HG03139 (cell line): ENCODE data around the gene KCP.

Experiments used
- ATAC-seq: cut with Tn5 transposase; IDR thresholded peaks from one replicate; pipeline ENCODE4 v1.9.1; 2021; ENCODE audit not compliant: unreplicated experiment

The KCP gene

DNA sequence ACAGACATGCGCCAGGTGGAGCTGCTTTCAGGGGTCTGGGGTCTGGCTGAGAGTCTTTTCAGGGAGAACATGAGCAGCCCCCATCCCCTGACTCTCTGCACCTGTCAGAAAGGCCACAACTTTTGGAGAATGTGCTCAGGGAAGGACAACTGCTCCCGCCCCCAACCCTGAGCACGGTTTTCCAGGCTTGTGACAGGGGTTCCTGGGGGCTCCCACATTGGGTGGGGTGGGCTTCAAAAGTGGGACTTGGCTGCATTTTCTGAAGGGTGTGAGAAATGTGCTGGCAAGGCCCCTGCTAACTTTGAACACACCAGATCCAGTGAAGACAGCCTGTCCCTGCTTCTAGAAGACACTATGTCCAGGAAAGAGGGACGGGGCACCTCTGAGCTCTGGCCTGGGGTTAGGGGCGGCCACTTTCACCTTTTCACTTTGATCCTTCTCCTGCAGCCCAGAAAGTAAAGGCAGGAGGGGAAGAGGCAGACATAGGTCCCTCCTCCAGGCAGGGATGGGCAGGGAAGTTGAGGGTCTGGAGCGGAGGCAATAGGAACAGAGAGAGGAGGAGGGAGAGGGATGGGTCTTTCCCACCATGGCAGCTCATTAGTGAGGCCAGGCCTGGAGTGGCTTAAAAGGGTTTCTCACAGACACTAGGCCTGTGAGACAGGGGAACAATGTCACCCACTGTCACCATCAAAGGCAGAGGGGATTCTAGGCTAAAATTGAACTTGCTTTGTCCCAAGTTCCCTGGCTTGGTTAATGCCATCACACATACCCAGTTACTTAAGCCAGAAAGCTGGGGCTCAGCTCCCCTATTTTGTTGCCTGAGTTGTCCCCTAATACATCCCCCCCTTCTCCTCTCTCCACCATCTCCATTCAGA is 1.5 kb downstream of the KCP start:
- no peak for ATAC-seq

DNA sequence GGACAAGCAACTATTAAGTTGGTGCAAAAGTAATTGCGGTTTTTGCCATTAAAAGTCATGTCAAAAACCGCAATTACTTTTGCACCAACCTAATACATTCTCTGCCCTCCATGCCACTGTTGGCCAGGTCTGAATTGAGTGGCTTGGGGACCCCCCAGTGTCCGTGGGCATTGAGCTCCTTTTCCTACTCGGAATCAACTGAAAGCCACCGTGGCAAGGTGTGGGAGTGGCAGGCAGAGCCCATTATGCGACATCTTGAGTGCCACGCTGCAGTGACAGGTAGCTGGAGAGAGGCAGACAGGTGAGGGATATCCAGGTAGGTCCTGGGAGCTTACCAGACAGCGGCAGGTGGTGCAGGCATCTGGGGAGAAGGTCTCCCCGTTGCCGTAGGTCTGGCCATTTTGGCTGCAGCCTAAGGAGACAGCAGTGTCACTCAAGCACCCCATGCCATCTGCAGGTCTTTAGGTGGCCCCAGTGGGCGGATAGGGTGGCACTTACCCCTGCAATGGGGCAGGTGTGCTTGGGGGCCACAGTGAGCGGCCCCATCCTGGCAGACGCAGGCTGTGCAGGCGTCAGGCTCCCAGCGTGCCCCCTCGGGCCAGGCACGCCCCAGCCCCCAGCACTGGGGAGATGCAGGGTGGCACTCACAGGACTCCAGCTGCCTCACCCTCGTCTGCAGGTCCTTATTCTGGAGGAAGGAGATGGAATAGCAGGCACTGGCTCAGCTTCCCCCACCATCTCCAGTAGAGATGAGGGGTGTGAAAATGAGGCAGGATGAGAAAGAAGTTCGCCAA is 3.5 kb downstream of the KCP start:
- ATAC-seq = no peak

DNA sequence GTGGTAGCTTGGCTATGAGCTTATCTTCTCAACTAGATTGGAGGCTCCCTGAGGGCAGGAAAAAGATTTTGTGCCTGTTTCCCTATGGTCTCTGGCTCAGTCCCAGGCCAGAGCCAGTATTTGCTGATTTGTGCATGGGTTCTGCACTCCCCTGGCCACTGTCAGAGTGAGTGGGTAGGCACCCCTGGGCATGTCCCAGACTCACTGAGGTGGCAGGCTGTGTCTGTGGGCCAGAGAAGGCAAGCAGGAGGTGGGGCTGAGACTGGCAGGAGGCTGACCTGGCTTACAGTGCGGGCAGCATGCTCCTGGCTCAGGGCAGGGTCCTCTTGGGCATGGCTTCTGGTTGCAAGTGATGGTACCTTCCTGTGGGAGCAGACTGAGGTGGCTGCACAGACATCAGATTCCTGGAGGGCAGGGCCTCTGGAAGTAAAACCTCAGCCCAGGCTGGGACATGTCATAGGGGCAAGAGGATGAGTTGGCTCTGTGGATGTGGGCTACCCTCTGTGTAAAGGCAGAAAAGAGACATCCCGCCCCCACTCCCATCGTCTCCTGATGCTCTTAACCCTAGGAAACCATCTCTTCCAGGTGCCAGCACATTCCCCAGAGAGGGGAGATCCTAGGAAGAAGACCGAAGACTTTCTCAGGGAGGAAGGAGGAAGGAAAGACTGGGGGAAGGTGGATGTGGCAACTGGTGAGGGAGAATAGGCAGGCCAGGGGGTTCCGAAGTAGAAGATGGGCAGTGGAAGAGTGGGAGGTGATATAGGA is 4.3 kb downstream of the KCP start:
- no peak for ATAC-seq

DNA sequence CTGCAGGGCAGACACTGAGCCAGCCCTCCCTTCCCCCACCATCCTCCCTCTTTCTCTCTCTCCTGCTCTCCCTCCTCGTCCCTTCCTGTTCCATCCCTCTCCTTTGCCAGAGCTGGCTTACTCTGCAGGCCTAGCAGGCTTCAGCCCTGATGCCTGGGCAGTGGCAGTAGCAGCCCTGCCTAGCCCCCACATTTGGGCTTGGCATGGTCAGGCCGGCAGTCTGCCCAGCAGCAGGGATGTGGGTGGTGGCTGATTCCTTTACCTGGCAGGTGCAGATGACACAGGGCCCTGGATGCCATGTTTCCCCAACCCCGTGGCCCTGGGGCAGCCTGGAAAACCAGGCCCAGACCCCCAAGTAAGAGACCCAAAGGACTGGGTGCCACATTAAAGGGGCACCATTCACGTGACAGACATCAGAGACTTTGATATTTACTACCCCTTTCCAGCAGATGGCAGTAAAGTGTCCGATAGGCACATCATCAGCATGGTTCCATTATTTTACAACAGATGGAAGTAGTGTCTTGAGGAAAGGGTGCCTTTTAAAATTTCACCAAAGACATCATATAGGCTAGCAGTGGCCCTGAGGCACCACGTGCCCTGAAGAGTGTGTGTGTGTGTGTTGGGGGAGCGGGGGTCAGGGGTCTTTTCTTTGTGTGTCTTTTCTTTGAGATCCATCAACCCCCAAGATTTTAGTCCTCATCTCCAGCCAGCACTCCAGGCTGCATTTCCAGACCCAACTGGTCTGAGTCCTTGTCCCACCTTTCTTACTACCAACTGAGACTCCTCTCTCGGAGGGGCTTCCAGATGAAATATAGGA is 5.9 kb downstream of the KCP start:
- ATAC-seq = no peak

DNA sequence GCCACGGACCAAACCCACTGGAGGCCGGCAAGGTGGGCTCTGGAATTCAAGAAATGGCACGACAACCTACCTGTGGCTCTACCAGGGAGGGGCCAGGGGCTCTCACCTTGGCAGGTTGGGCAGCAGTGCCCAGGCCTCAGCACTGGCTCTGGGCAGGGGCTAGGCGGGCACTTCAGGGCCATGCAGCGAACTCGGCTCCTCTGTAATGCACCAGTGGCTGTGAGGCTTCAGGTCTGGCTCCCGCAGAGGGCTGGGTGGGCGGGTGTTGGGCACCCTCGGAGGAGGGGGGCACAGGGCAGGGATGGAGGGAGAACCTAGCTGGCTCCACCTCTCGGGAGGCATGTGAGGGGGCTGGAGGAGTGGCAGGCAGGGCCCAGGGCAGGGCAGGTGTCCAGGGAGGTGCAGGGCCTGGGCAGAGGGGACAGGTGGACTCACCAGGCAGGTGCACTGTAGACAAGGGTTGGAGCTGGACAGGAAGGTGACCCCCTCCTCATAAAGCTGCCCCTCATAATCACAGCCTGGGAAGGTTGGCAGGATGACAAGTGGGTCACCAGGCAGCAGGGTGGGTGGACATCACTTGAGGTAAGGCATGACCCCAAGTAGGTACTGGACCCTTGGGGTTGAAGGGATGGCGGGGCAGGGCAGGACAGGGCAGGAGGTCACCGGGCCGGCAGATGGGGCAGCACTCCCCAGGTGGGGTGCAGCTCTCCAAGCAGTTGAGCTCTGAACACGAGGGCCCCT is 6.7 kb downstream of the KCP start:
- no peak for ATAC-seq

DNA sequence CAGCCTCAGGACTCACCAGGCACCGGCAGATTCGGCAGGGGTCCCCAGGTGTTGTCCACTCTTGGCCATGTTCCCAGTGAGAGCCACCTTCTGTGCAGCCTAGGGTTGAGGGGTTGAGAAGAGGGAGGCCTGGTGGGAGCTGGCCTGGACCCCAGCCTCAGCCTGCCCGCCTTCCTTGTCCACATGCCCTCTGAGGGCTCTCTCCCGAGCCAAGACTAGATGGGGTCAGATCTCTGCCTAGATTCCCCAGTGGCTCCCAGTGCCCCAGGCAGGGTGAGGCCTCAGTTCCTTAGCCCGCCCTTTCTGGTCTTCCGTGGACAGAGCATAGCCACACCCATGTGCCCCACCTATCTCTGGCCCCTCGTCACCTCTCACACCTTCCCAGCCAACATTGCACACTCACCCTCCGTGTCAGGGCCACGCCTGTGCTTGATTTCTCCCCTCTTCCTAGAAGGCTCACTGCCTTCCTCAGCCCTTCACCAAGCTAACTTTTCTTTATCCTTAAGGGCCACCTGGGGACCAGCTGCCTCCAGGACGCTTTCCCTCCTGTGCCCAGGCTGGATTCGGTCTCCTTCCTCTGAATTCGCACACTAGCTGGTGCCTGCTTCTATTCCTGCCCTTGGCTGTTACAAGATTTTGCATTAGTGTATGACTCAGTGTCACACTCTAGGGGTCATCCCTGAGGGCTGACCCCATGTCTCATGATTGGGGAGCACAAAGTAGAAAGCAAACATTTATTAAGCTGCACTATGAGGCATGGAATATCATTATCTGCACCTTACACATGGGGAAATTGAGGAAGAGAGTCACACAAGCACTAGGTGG is 7.5 kb downstream of the KCP start:
- no peak for ATAC-seq

DNA sequence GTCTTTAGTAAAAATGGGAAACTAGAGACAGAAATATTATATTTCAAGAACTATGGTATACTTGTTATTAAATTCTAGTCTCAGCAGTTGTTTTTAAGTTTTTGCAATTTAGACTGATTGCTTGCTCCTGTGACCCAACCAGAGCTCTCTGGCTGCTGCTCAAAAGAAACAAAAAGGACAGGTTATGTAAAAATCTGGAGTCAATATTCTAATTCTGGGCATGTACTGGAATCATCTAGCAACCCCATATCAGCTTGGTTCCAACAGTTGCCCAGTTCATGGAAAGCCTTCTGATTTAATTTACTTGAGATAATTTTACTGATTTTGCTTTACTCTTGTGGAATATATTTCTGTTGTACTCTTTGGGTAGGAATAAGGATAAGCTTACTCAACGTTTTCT is 10.3 kb downstream of the KCP start:
- ATAC-seq = no peak

DNA sequence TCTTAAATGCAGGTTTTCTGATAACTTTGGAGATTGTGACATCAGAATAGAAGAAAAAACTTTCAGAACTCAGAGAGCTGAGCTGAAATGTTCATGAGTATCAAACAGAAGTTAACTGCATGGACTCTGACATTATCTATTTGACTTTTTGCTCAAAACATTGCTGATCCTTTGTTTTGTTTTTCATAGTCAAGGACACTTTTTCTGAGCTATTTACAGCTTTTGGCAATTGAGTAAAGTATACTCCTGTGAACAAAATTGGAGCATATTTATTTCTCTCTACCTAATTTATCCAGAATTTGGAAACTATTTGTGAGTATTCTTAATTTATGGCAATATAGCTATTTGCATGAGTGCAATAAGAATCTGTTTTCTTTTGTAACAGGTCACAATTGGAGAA is 11.1 kb downstream of the KCP start:
- no peak for ATAC-seq

DNA sequence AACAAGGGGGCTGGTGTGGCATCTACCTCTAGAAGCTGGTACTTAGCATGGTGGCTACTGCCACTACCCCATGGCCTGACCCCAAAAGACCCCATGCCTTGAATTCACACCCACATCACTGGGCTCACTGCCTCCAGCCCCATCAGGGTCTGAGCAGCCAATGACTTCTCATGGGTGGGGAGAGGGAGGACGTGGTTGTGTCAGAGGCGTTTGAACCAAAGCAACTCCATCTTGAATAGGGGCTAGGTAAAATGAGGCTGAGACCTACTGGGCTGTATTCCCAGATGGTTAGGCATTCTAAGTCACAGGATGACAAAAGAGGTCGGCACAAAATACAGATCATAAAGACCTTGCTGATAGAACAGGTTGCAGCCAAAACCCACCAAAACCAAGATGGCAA is 15.2 kb downstream of the KCP start:
- no peak for ATAC-seq

DNA sequence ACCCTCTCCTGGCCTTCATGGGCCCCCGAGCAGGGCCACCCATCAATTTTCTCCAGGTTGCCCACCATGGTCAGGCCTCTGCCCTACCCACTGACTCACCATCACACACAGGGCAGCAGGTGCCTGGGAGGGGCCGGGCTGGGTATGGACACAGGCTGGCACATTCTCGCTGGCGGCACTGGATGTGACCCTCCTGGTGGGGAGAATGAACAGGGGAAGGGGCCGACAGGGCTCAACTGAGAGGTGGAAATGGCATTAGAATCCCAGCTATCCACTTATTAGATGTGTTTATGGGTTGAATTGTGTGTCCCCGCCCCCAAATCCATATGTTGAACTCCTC is 16.4 kb downstream of the KCP start:
- ATAC-seq = no peak

DNA sequence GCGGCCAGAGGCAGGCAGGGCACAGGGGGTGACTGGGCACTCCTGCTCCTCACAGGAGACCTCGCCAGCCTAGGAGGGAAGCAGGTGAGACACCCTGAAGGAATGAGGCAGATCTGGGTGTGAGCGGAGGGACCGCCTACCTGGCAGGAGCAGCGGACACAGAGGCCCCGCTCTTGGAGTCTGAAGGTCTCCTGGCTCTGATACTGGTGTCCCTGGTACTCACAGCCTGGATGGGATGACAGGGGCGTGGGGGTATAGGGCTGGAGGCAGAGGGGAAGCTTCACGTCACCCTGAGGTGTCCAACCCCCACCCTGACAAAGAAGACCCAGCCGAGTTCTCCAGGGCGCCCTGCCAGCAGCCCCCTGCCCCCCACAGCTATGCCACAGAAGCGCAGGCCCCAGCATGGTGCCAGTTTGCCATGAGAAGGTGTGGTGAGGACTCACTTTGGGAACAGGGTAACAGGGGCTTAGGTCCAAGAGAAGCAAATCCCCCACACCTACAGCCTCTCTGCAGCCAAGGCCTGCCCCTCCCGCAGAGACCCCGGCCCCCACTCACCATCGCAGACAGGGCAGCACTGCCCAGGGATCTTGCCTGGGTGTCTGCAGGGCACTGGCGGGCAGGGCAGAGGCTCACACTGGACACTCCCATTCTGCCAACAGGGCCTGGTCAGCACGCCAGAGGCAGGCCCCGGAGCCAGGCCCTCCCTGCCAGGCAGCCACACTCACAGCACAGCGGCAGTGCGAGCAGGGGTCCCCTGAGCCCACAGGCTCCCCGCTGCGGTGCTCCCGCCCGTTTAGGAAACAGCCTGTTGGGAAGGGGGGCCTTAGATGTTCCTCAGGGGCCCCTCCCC is 17.0 kb downstream of the KCP start:
- ATAC-seq = no peak

DNA sequence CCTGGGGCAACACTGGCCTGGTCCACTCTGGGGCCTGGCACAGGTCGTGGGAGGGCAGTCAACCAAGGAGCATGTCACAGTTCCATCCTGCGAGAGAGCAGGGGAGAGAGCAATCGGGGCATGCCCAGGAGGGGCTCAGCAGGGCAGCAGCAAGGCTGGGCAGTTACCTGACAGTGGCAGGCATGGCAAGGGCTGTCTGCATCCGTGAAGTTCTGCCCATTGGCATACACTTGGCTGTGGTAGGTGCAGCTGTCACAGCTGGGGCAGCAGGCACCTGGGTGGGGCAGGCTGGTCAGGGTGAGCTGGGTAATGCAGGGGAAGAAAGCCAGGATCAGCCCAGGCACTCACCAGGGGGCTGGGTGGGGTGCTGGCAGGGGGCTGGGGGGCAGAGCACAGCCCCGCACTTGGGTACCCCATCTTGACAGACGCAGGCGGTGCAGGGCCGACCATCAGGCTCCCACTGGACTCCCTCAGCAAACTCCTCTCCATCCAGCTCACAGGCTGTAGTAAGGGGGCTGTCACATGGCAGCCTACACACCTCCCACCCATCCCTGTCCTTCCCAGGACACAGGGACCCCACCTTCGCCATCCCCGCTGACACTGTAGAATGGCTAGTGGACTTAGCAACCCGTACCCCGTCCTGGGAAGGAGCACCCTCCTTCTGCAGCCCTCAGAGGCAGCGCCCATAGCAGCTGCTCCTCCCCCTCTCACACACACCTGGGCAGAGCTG is 17.8 kb downstream of the KCP start:
- ATAC-seq = no peak

DNA sequence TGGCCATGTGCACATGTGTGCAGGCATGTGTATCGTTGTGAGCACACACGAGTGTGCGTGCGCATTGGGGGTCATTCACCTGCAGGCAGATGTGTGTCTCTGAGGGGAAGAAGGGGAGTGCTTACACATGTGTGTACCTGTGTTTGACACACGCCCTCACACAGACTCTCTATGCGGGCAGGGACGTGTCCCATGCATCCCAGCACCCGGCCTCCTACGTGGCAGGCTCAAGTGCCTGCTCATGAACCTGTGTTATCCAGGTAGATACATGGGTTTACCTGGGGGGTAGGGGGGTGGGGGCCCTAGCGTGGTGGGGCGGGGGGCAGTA is 18.6 kb downstream of the KCP start:
- ATAC-seq = no peak

DNA sequence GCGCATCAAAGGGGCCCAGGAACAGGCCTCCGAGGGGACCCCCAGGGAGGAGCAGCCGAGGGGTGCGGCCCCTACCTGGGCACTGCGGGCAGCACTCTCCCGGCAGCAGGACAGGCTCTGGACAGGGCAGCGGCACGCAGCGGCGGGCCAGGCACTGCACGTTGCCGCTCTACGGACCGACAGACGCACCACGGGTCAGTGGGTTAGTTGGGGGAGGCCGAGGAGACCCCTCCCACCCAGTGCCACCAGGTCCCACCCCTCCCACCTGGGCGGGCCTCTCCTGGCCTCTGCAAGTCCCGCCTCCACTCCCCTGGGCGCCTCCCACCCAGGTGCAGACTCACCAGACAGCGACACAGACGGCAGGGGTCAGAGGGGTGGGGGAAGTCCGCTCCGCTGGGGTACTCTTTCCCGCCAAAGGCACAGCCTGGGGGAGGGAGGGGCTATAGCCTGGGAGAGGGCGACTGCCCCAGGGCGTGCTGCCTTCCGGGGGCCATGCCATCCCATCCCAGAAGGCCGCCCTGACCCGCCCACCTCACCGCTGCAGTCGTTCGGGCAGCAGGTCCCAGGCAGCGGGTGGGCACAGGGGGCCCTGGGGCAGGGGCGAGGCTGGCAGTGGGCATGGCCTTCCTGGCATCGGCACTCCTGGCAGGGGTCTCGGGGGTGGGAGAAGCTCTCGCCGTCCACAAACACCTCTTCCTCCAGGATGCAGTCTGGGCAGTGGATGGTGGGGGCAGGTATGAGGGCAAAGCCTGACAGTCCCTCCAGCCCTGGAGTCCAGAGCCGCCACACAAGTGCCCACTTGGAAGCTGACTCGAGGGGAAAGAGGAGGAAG is 19.2 kb downstream of the KCP start:
- ATAC-seq = no peak

DNA sequence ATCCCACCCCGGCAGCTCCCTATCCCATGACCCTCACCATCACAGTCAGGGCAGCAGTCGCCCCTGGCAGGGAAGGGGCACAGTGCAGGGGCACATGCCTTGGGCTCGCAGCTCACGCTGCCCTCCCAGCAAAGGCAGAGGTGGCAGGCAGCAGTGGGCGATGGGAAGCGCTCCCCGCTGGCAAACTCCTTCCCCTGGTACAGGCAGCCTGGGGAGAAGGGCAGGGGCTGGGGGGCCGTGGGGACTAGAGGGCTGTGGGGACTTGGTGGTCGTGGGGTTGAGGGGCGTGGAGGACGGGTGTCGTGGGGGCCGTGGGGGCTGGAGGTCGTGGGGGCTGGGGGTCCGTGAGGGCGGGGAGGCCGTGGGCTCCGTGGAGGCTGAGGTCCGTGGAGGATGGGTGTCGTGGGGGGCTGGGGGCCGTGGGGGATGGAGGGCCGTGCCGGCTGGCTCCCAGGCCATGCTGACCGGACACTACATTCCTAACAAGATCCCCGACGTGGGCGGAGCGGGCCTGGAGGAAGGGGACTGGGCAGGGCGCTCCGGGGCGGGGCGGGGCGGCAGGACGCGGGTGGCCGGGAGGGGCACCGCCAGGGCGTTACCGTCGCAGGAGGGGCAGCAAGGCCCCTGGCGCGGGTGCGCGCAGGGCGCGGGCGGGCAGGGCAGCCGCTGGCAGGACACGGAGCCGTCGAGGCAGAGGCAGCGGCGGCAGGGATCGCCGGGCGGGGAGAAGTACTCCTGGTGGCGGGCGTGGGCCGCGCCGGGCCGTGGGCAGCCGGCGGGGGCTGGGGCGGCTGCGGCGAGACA is 20.0 kb downstream of the KCP start:
- ATAC-seq = no peak

DNA sequence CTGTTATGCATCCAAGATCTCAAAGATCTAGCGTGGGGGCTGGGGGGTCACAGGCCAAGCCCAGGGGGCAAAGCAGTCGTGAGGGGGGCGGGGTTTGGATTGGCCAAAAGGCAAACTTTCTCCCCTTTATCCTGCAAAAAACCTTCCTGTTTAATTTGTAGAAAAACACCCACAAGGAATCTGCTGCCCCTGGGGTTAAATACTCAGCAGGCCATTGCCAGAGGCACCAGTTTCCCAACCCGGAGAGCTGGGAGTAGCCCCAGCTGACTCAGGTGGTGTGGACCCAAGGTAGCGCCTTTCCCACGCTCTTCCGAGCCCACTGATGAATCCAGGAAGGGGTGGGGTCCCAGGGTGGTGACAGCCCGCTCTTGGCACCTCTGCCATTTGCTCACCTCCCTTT is 21.4 kb downstream of the KCP start:
- no peak for ATAC-seq
